Measurements from ENCODE around the gene PGRMC2. TPM values are rescaled to one million over a fixed set of nuclear protein-coding genes. Genes with fewer than 3 reads are reported as not detected.

The PGRMC2 gene
- total RNA-seq, 1 experiment from 2014 or later: 77.6 TPM

DNA sequence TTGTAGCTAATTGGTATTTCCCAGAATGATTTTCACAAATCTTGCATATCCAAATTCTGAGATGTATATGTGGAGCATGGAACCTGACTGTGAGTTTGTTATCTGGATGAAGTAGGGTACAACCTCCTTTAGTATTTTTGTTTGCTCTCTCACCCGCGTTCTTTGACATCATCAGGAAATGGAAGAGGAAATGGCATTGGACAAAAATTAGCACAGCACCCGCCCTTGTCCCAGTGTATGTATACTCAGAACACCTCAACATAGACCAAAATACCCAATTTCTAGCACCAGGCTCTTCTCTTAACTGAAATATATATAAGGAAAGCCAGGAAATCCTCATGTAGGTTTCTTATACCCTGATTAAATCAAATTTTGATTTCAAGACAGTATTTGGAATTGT lies 6.9 kb upstream of the PGRMC2 start:
- peaks cover 3 to 8% of the 10 kb centered on the region in 2 experiments; a peak in 3 of 4 replicates for H3K4me1 Mint-ChIP-seq
- Histone ChIP-seq H2AFZ (ENCODE audit: low read length) (no peak overlapping the region), H4K5ac (ENCODE audit: insufficient read length, low read depth, low read length) (no peak overlapping the region), H2BK120ac (ENCODE audit: low read depth, low read length, poor library complexity, severe bottlenecking) (no peak overlapping the region), H3K79me2 (ENCODE audit: insufficient read depth, low read length) (no peaks in the 10 kb centered on the region), H3T11ph (ENCODE audit: low read length) (no peak overlapping the region), H3K4me1 (ENCODE audit: insufficient read depth, low read length) (no peaks in the 10 kb centered on the region), H3K4me2 (ENCODE audit: insufficient read depth, insufficient read length, low read length) (no peak overlapping the region), H3K9ac (ENCODE audit: extremely low read depth, insufficient read length, low read length) (no peak overlapping the region), H4K20me1 (ENCODE audit: control insufficient read depth, insufficient read depth, insufficient read length) (no peaks in the 10 kb centered on the region), H4K91ac (ENCODE audit: insufficient read length, low read depth, low read length) (no peak overlapping the region), H2BK15ac (ENCODE audit: low read depth, low read length) (no peak overlapping the region), H3K27ac (ENCODE audit: insufficient read length, low read depth, low read length) (no peak overlapping the region), H2BK12ac (ENCODE audit: insufficient read length, low read depth, low read length) (no peak overlapping the region), H3K23me2 (ENCODE audit: insufficient read length, low read depth, low read length, poor library complexity, severe bottlenecking) (no peaks in the 10 kb centered on the region), H3K27me3 (ENCODE audit: insufficient read depth, low read length) (no peaks in the 10 kb centered on the region), H3K4ac (ENCODE audit: low read depth, low read length) (no peak overlapping the region), H3K18ac (ENCODE audit: insufficient read length, low read depth, low read length) (no peak overlapping the region), H3K9me3 (ENCODE audit: control insufficient read depth, low read depth, low read length) (no peaks in the 10 kb centered on the region), H3K79me1 (ENCODE audit: insufficient read depth, low read depth, low read length, poor library complexity, severe bottlenecking) (no peaks in the 10 kb centered on the region), H2BK5ac (ENCODE audit: insufficient read length, low read length) (no peak overlapping the region), H2BK20ac (ENCODE audit: low read depth, low read length, poor library complexity, severe bottlenecking) (no peak overlapping the region), H3K23ac (ENCODE audit: insufficient read length, low read depth, low read length) (no peak overlapping the region), H4K8ac (replicated peaks; ENCODE audit: insufficient read length, low read depth, low read length) (no peak overlapping the region), H2AK5ac (ENCODE audit: insufficient read length, low read length) (no peak overlapping the region), H3K56ac (ENCODE audit: insufficient read length, low read depth, low read length) (no peak overlapping the region), H3K14ac (ENCODE audit: insufficient read depth, low read length) (no peak overlapping the region)
- no peaks in the 10 kb centered on the region for H3K36me3 Mint-ChIP-seq (ENCODE audit: insufficient read depth in 1 of 3, low read depth in 3 of 3)
- no peak overlapping the region for H3K4me3 Mint-ChIP-seq
- no peaks in the 10 kb centered on the region for H3K27me3 Mint-ChIP-seq (ENCODE audit: low read depth)
- WGBS (ENCODE audit: extremely low coverage, insufficient read length, low lambda C conversion rate): no CpG with 5 or more reads among the region's 3 CpGs
- DNase-seq: no peak
- H3K27ac Mint-ChIP-seq: no peak overlapping the region
- TF ChIP-seq, protein P1, sequence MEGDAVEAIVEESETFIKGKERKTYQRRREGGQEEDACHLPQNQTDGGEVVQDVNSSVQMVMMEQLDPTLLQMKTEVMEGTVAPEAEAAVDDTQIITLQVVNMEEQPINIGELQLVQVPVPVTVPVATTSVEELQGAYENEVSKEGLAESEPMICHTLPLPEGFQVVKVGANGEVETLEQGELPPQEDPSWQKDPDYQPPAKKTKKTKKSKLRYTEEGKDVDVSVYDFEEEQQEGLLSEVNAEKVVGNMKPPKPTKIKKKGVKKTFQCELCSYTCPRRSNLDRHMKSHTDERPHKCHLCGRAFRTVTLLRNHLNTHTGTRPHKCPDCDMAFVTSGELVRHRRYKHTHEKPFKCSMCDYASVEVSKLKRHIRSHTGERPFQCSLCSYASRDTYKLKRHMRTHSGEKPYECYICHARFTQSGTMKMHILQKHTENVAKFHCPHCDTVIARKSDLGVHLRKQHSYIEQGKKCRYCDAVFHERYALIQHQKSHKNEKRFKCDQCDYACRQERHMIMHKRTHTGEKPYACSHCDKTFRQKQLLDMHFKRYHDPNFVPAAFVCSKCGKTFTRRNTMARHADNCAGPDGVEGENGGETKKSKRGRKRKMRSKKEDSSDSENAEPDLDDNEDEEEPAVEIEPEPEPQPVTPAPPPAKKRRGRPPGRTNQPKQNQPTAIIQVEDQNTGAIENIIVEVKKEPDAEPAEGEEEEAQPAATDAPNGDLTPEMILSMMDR (conservative IDR thresholded peaks at IDR 0.05): no peak
- H3K9me3 Mint-ChIP-seq: no peaks in the 10 kb centered on the region
